GM19239 (cell line): ENCODE data around the gene KIAA1755.

Source experiments
- DNase-seq: peaks from one replicate; pipeline ENCODE4 v3.0.0; 2011; ENCODE audit warnings: low spot score; ENCODE audit not compliant: insufficient read length
- FAIRE-seq: peaks from 2 replicates; lab custom pipeline; 2011; peaks lifted over from hg19 to GRCh38; lab: Jason Lieb, UNC

Gene KIAA1755

DNA sequence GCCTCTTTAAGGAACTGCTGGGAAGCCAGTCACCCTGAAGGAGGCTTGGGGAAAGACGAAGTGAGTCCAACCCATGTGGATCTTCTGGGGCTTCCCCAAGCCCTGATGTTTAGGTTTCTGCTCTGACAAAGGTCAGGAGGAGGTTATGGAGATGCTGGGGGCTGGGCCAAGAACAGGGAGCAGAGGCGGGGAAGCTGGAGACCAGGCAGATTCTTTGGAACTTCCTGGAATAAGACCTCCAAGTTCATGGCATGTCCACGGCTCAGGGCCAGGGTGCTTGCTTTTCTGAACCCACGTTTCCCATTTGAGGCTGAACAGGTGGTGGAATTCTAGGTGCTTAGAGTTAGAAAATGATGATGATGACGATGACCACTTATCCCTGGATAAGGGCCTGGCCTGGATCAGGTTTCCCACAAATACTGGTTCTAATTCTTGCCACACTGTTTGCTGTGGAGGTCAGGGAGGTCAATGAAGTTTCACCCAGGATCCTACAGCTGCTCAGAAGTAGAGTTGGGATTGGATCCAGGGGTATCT, 65.5 kb downstream of the KIAA1755 start:
- DNase-seq (no peak), FAIRE-seq (no peak)

DNA sequence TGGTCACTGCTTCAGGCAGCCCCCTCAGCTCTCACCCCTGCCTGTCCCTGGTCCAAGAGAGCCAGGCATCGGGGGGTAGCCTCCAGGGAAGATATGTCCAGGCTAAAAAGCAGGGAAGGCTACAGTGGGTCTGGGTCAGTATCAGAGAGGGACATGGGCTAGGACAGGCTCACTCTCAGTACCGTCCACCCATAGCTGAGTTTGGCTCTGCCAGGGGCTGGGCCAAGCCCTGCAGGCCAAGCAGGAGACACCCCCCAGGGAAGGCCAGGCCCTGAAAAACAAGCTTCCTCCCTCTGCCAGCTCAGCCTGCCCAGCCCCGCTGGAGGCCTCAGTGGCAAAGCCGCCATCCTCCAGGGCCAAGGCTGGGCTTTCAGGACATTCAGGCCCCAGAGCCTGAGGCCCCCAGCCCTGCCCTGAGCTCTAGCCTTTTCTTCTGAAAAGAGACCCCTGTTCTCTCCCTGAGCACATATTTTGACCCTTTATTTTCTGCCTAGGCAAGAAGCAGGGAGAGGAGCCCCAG, 66.9 kb downstream of the KIAA1755 start:
- DNase-seq (no peak), FAIRE-seq (no peak)

DNA sequence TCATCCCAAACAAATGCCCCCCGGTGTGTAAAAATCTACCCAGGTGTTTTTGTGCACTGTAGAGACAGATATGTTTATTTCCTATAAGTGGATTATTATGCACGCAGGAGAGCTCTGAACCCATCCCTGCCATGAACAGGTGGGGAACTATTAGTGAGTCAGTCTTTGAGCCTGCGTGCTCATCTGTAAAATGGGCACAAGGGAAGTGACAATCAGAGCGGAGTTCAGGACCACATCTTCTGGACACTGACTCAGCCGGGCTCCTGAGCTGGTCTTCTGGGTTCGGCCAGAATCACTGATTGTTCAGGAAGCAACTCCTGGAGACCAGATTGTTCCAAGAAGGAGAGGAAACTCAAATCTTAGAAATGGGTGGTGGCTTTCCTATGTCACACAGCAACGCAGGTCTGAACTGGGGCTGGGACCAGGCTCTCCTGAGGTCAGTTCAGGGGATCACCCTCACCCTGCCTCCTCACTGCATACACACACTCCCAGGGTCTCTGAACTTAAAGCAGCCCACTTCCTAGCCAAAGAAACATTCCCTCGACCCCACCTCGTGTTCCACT, 68.1 kb downstream of the KIAA1755 start:
- DNase-seq (no peak), FAIRE-seq (no peak)

GRCh38 chr20:38191654-38192053, 68.9 kb downstream of the KIAA1755 start:
- DNase-seq (no peak), FAIRE-seq (no peak)

DNA sequence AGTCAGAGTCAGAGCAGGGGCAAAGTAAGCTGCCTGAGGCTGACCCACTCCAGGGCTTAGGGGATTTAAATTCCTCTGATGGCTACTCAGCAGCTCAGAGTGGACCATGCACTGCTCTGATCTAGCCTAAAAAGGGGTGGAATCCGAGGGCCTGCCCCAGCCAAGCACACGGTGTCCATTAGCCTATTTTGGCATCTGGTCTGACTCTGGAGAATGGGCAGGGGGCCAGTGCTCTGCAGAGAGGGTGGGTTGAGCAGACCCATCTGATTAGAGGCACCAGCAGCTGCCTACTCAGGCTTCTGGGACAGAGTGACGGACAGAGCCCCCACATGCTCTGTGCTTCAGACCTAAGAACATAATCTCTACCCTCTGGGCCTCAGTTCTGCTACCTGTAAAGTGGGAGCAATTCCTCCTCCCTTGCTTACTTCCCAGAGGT, 69.6 kb downstream of the KIAA1755 start:
- DNase-seq (no peak), FAIRE-seq (no peak)

GRCh38 chr20:38190166-38190565, 70.4 kb downstream of the KIAA1755 start:
- FAIRE-seq, result no peak
- DNase-seq, result no peak

DNA sequence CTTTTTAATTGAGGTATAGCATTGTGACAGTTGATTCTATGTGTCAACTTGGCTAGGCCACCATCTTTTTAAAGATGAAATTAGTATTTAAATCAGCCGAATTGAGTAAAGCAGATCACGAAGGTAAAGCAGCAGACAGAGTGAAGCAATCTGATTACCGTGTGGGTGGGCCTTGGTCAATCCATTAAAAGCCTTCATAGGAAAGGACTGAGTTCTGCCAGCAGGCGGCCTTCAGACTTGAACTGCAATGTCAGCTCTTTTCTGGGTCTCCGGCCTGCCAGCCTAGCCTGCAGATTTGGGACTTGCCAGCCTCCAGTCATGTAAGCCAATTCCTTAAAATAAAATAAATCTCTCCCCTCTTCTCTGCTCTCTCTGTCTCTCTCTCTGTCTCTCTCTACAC, 73.0 kb downstream of the KIAA1755 start:
- no peak for FAIRE-seq
- no peak for DNase-seq

- FAIRE-seq, result no peak
- no peak for DNase-seq
Observed at GRCh38 chr20:38186788-38187221, 73.7 kb downstream of the KIAA1755 start.

- DNase-seq (no peak), FAIRE-seq (no peak)
Observed at GRCh38 chr20:38184101-38184500, 76.4 kb downstream of the KIAA1755 start.

DNA sequence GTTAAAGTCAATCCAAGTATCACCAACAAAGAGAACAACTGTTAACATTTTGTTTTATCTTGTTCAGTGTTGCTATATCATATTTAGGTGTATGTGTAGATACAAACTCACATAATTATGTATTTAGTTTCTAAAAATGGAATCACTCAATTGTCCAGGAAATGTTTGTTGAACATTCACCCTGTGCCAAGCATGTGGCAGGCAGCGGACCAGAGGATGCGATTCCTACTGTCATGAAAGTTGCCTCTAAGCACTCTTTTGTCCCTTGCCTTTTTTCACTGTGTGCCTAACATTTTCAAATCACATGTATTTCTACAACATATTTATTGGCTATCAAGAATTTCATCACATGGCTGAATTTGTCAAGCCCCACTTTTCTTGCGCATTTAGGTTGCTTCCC, 78.6 kb downstream of the KIAA1755 start:
- FAIRE-seq (no peak), DNase-seq (no peak)

DNA sequence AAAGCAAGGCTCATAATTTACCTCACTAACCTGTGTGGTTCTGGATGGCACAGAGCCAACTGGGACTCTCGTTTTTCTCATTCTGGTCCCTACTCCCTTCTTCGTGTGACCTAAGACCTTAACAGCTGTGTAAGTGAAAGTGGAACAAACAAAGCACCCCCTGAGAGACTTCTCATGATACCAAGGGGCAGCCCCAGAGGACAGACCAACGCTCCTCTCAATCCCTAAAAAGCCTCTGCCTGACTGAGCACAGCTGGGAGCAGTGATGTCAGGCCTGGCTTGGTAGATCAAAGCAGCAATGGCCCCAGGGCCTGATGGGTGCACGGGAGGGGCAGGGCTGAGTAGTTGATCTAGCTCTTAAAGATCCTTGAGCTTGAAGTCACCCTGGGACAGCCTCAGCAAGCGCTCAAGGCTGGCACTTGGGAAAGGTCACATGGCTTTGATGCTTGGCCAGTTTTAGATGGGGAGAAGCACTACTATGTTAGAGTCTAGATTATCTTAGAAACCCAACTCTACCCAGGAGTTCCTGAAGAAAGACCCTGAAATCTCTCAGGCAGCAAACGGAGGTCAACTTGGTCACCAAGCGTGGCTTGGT, 79.2 kb downstream of the KIAA1755 start:
- DNase-seq, result peak; percentile 22
- FAIRE-seq, result no peak

DNA sequence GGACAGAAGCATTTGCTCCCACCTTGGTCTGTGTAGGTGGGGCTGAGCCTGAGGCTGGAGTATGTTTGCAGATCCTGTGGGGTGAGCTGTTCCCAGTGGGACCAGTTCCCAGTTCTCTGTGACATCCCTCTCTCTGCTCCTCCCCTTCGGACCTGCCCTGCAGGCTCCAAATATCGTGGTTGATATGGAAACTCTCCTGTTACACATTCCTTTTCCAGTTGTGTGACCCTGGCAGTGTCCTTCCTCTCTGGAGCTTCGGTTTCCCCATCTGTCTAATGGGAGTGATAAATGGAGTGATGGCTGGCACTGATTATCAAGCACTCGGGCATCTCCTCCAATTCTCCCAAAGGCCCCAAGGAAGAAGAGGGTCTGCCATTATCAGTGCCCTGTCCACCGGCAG, 79.8 kb downstream of the KIAA1755 start:
- DNase-seq, result no peak
- no peak for FAIRE-seq

GRCh38 chr20:38179846-38180245, 80.7 kb downstream of the KIAA1755 start:
- no peak for FAIRE-seq
- no peak for DNase-seq

- FAIRE-seq (no peak), DNase-seq (no peak)
Observed at GRCh38 chr20:38178581-38178980, 82.0 kb downstream of the KIAA1755 start.

GRCh38 chr20:38178065-38178491, 82.5 kb downstream of the KIAA1755 start:
- no peak for DNase-seq
- no peak for FAIRE-seq

DNA sequence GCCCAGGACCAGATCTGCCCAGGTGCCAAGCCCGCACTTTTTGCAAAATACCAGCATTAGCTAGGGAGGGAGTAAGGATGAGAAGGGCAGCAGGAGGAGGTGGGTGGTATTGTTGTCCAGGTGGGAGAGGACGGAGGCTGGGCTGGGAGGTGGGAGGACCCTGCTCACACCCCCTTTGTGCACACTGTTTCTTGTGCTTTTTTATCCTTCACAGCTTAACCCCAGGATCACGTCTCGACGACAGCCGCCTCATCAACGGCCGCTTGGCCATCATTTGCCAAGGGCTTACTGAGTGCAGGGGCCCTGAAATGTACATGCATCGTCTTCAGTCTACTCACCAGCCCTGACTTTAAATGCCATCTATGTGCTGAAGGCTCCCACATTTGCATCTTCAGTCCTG, 83.3 kb downstream of the KIAA1755 start:
- FAIRE-seq, result no peak
- no peak for DNase-seq

DNA sequence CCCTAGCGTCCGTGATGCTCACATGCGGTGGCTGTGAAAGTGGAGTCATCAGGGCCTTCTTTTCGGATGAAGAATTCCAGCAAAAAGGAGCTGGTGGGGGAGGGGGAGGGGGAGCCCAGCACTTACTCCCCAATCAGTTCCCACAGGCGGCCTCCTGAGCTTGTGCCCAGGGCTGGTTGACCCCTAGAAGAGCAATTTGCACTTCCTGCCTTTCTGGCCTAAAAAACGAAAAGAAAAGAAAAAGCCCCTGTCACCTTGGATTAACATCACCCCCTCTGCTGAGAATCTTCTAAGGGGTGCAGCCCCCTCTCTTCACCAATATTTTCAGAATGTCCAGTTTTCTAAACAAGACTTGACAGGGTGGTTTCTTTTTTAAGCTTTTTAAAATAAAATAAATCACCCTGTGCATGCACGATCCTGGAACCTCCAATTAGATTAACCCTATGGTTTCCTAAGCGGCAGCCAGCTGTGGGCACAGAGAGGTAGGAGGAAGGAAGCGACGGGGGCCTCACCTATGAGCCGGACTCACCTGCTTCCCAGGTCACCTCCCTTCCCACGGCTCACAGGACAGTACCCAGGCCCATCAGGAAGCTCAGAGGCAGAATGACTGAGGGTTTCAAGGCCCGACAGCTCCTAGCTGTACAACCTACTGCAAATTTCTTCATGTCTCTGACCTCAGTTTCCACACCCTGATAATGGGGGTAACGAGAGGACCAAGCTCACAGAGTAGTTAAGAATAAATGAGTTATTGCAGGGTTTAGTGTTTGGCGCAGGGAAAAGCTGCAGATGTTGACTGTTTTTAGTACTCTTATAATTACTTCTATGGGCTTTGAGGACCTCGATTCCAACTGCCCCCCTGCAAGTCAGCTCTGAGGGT, 85.0 kb downstream of the KIAA1755 start:
- no peak for DNase-seq

GRCh38 chr20:38173237-38174156, 87.0 kb downstream of the KIAA1755 start:
- DNase-seq, result no peak
- no peak for FAIRE-seq

More for the DNA sequence above, 85.0 kb downstream of the KIAA1755 start:
- no peak for FAIRE-seq

GRCh38 chr20:38172408-38172807, 88.1 kb downstream of the KIAA1755 start:
- FAIRE-seq (no peak), DNase-seq (no peak)

- no peak for FAIRE-seq
- DNase-seq, result no peak
Observed at GRCh38 chr20:38171675-38172043, 88.9 kb downstream of the KIAA1755 start.
